ENCODE data around the gene XPO5.

The XPO5 gene

DNA sequence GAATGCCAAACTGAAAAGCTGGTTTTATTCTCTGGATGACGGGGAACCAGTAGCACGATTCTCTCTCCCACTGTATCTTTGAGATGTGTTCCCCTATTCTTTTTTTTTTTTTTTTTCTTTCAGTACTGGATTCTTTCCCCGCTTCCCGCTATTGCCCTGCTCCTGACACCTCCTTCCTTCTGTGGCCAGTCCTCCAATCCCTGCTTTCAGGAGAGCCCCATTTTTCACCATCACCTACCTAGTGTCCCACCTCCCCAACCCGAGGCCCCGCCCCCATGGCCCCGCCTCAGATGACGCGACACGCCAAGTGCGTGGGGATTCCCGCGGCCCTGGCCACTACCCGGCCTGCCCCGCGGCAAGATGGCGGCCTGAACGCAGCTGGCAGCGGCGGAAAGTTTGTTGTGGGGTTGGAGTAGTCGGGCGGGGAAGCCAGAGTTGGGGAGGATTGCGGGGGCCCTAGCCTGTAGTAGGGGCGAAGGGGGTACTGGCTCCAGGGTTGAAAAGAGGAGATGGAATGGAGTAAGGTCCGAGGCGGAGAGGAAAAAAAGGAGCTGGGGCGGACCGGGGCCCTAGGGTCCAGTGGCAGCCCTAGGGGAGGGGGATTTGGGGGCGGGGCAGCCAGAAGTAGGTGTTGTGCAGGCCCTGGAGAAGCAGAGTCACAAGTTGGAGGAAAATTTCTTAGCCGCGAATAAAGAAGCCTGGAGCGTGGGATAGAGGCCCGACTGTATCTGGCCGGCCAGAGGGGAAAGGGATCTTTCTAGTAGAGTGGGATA lies 98.4 kb downstream of the XPO5 start, which contains the start of gene TJAP1:
TSS of gene TJAP1 (plus strand) at position 336 of the 773 bp plus-strand sequence. CDS start 21,432 bp downstream, outside the sequence.
- FAIRE-seq, result peak; percentile 92
- peak; percentile 88 for DNase-seq (ENCODE audit: extremely low spot score, insufficient read length, low read depth)

DNA sequence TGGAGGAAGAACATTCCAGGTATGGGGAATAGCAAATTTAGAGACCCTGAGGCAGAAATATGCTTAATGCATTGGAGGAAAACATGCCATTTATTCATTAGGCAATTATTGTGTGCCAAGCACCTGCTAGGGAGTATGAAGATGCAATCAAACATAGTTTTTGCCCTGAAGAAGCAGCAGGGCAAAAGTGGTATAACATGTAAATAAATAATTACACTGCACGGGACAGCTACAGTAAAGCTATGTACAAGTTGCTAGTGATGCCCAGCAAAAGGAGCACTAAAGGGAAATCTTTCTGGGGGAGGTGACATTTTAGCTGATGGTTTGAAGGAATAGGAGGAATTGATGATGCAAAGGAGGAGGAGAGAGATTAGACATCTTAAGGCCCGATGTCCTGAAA lies 99.1 kb downstream of the XPO5 start:
- DNase-seq (ENCODE audit: extremely low spot score, insufficient read length, low read depth) (no peak), FAIRE-seq (no peak)

DNA sequence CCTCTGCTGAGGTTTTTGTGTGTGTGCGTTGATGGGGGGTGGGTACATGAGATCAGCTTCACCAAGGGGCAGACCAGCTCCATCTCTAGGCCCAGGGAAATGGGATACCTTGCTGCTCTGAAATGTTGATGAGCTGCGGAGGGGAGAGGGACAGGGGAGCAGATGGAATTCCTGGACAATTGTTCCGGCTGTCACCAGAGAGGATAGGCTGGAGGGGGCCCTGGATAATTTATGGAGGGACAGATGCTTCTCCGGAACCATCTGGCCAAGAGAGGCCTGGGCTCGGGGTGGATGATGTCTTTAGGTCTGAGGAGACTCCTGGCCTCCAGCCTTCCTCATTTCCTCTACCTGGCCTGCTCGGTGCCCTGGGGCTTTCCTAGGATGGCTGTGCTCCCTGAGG lies 100.3 kb downstream of the XPO5 start:
- FAIRE-seq (no peak), DNase-seq (ENCODE audit: extremely low spot score, insufficient read length, low read depth) (no peak)

DNA sequence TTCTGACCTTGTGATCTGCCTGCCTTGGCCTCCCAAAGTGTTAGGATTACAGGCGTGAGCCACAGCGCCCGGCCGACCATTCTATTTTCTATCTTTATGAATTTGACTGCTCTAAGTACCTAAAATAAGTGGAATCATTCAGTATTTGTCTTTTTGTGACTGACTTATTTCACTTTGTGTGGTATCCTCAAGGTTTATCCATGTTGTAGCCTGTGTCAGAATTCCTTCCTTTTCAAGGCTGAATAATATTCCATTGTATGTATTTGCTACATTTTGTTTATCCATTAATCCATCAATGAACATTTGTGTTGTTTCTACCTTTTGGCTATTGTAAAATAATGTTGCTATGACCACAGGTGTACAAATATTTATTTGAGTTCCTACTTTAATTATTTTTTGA lies 103.3 kb downstream of the XPO5 start:
- DNase-seq (ENCODE audit: extremely low spot score, insufficient read length, low read depth), result no peak
- FAIRE-seq, result no peak
